A549 (cell line): Measurements from ENCODE around the gene PHPT1. TPM values are rescaled to one million over a fixed set of nuclear protein-coding genes. Genes with fewer than 3 reads are reported as not detected.

Experiments used
- ATAC-seq, 2 experiments: fragments of 200-7000 bp in 1 of 2; fragments of >200 bp in 1 of 2; cut with Nextera tagmentation in 1 of 2; cut with Tn5 transposase in 1 of 2; 3 replicates each; pipeline versions ENCODE4 v1.8.0 to v1.9.1; 2018 to 2020; ENCODE audit warnings: mild to moderate bottlenecking in 1 of 2, moderate library complexity in 1 of 2
- CTCF ChIA-PET: fragments of 300-600 bp; sonication (Branson Sonifier 250); formaldehyde crosslinking; extraction: SDS; loops from one replicate; lab custom pipeline; 2021; ENCODE audit warnings: antibody characterized with exemption, inconsistent platforms; lab: Yijun Ruan, JAX
- POLR2A ChIA-PET: fragments of 350-600 bp; formaldehyde crosslinking; extraction: SDS; loops from one replicate; lab custom pipeline; 2021; ENCODE audit warnings: antibody characterized with exemption, inconsistent platforms; lab: Yijun Ruan, JAX
- DNase-seq, 2 experiments: peaks; one replicate each; pipeline versions ENCODE4 v3.0.0 to v3.0.0-alpha.2; 2011 to 2016; ENCODE audit warnings: low read depth in 1 of 2, low spot score in 1 of 2
- FAIRE-seq: peaks from 2 replicates; lab custom pipeline; 2011; peaks lifted over from hg19 to GRCh38; lab: Jason Lieb, UNC
- H3K27ac ChIP-seq, 2 experiments: fragments of >200 bp; sonication (Bioruptor Twin); formaldehyde crosslinking; 3 replicates each; pipeline ENCODE4 v1.5.1; 2016 to 2017
- H3K4me1 ChIP-seq: fragments of >200 bp; sonication (Bioruptor Twin); formaldehyde crosslinking; 3 replicates; pipeline ENCODE4 v1.6.1; 2016
- H3K4me2 ChIP-seq: fragments of >200 bp; sonication (Bioruptor Twin); formaldehyde crosslinking; 3 replicates; pipeline ENCODE4 v1.6.1; 2016
- H3K4me3 ChIP-seq: fragments of >200 bp; sonication (Bioruptor Twin); formaldehyde crosslinking; 3 replicates; pipeline ENCODE4 v1.5.1; 2016
- H3K9me3 ChIP-seq: fragments of >200 bp; sonication (Bioruptor Twin); formaldehyde crosslinking; 3 replicates; pipeline ENCODE4 v1.6.1; 2016
- BHLHE40 ChIP-seq: IDR thresholded peaks from 2 replicates; pipeline ENCODE4 v1.6.1; 2012; ENCODE audit warnings: low read depth, low read length, inconsistent platforms
- CBX2 ChIP-seq: fragments of 200-600 bp; sonication (generic); IDR thresholded peaks from 2 replicates; pipeline ENCODE4 v1.6.1; 2016; ENCODE audit warnings: low read depth, mild to moderate bottlenecking, borderline replicate concordance
- CBX8 ChIP-seq: fragments of 200-600 bp; sonication (generic); IDR thresholded peaks from 2 replicates; pipeline ENCODE4 v1.6.1; 2016
- CEBPB ChIP-seq, 2 experiments: fragments of >200 bp in 1 of 2; sonication (Bioruptor Twin) in 1 of 2; formaldehyde crosslinking in 1 of 2; IDR thresholded peaks; 2 replicates each; pipeline ENCODE4 v1.6.1; 2012 to 2016
- CTCF ChIP-seq: fragments of >200 bp; sonication (Bioruptor Twin); formaldehyde crosslinking; IDR thresholded peaks from 3 replicates; pipeline ENCODE4 v1.5.1; 2016
- E2F6 ChIP-seq: IDR thresholded peaks from 2 replicates; pipeline ENCODE4 v1.6.1; 2012; ENCODE audit warnings: low read depth, borderline replicate concordance
- EHMT2 ChIP-seq: fragments of 200-600 bp; sonication (generic); IDR thresholded peaks from 2 replicates; pipeline ENCODE4 v1.6.1; 2016; ENCODE audit warnings: antibody characterized with exemption, low read depth, mild to moderate bottlenecking, moderate library complexity
- FOSB ChIP-seq: fragments of 250-450 bp; sonication (Bioruptor Pico); IDR thresholded peaks from 2 replicates; pipeline ENCODE4 v1.5.0; 2020; ENCODE audit warnings: mild to moderate bottlenecking, moderate library complexity
- FOSL2 ChIP-seq, 2 experiments: fragments of 450-650 bp in 1 of 2; fragments of >200 bp in 1 of 2; sonication (Bioruptor Twin) in 1 of 2; formaldehyde crosslinking; IDR thresholded peaks; 2 replicates each; pipeline versions ENCODE4 v1.5.0 to v1.6.1; 2016 to 2020; ENCODE audit warnings: mild to moderate bottlenecking in 1 of 2, moderate library complexity in 1 of 2
- FOXS1 ChIP-seq: fragments of 250-450 bp; sonication (Bioruptor Pico); IDR thresholded peaks from 2 replicates; pipeline ENCODE4 v1.5.0; 2020; ENCODE audit warnings: mild to moderate bottlenecking, moderate library complexity
- HDAC2 ChIP-seq: fragments of 200-600 bp; sonication (generic); IDR thresholded peaks from 2 replicates; pipeline ENCODE4 v1.6.1; 2016
- HES2 ChIP-seq: fragments of >200 bp; sonication (Bioruptor Twin); formaldehyde crosslinking; IDR thresholded peaks from 2 replicates; pipeline ENCODE4 v1.6.1; 2016
- MAX ChIP-seq: IDR thresholded peaks from 2 replicates; pipeline ENCODE4 v1.6.1; 2012
- NR3C1 ChIP-seq: fragments of >200 bp; sonication (Bioruptor Twin); formaldehyde crosslinking; IDR thresholded peaks from 3 replicates; pipeline ENCODE4 v1.6.1; 2017
- PBX3 ChIP-seq: IDR thresholded peaks from 2 replicates; pipeline ENCODE4 v1.6.1; 2012
- RAD21 ChIP-seq, 2 experiments: fragments of >200 bp in 1 of 2; sonication (Bioruptor Twin) in 1 of 2; formaldehyde crosslinking in 1 of 2; IDR thresholded peaks in 1 of 2; conservative IDR thresholded peaks in 1 of 2; 2 replicates in 1 of 2; 3 replicates in 1 of 2; pipeline ENCODE4 v1.6.1; 2012 to 2018; ENCODE audit warnings: inconsistent platforms in 1 of 2
- RARB ChIP-seq: fragments of 250-450 bp; sonication (Bioruptor Pico); IDR thresholded peaks from 2 replicates; pipeline ENCODE4 v1.8.0; 2021; ENCODE audit warnings: mild to moderate bottlenecking, moderate library complexity
- RCOR1 ChIP-seq: fragments of 150-350 bp; IDR thresholded peaks from 2 replicates; pipeline ENCODE4 v1.6.1; 2014; ENCODE audit warnings: antibody characterized with exemption, low read length, low read depth
- RFX5 ChIP-seq: fragments of 450-650 bp; IDR thresholded peaks from 2 replicates; pipeline ENCODE4 v1.7.1; 2014; ENCODE audit warnings: antibody characterized with exemption, mild to moderate bottlenecking, moderate library complexity
- RNF2 ChIP-seq: fragments of 200-600 bp; sonication (generic); IDR thresholded peaks from 2 replicates; pipeline ENCODE4 v1.6.1; 2016; ENCODE audit warnings: low read depth, mild to moderate bottlenecking, antibody characterized with exemption, moderate library complexity, borderline replicate concordance
- SMC3 ChIP-seq: fragments of >200 bp; sonication (Bioruptor Twin); formaldehyde crosslinking; IDR thresholded peaks from 3 replicates; pipeline ENCODE4 v1.6.1; 2018; ENCODE audit warnings: inconsistent platforms
- TP53 ChIP-seq: fragments of 250-450 bp; sonication (Bioruptor Pico); IDR thresholded peaks from 2 replicates; pipeline ENCODE4 v1.5.0; 2021; ENCODE audit warnings: mild to moderate bottlenecking, moderate library complexity
- WGBS: methylation state at CpG from one replicate; pipeline ENCODE4 v1.1.6; 2017; ENCODE audit errors: missing lambda C conversion rate; 5-methylcytosine and 5-hydroxymethylcytosine counted together
- polyA plus RNA-seq, 4 experiments: library from polyadenylated mRNA; depleted of rRNA in 3 of 4; stranded (reverse); fragments of >200 nt; fragmentation: RNase III in 1 of 4; extraction: RNeasy Plus Mini Kit Qiagen cat#74134 plus additional on column Dnase treatment in 1 of 4; gene quantifications; 2 replicates in 3 of 4; 3 replicates in 1 of 4; pipeline ENCODE4 v1.2.3, GENCODE V29; 2011 to 2017

PHPT1 gene
- polyA plus RNA-seq, 2 of the 4 experiments (the other 2 are of a cell fraction), result 123 to 234 TPM

- TF ChIP-seq FOSB (CRISPR knock-in tag), result no peak
- no peak for TF ChIP-seq SMC3
- no peak for TF ChIP-seq HES2
- peak; percentile 100 for TF ChIP-seq PBX3
- TF ChIP-seq NR3C1, result no peak
- no peak for TF ChIP-seq FOSL2 (IDR thresholded peaks at IDR 0.05)
- no peak for TF ChIP-seq FOSL2 (CRISPR knock-in tag; IDR thresholded peaks at IDR 0.05)
- no peak for TF ChIP-seq HDAC2
- TF ChIP-seq CTCF, result no peak
- no peak for TF ChIP-seq CBX2
- TF ChIP-seq RNF2, result no peak
- no peak for TF ChIP-seq RARB (CRISPR knock-in tag)
- TF ChIP-seq CBX8, result no peak
- TF ChIP-seq, all 56 proteins: peak for 12
Observed at GRCh38 chr9:136885950-136886578, 36.9 kb downstream of the PHPT1 start, which contains the start of gene TRAF2 (continued).

- Histone ChIP-seq H3K4me2 (peak overlapping the region; percentile 91), H3K9me3 (no peaks in the 10 kb centered on the region), H3K27ac (peak overlapping the region; percentile 98 to 99), H3K4me3 (peak overlapping the region; percentile 99), H3K4me1 (peaks cover 48% of the 10 kb centered on the region)
- CTCF ChIA-PET, result interaction anchor here (0.7 to 14.7 kb wide), 8 partner anchors 12 to 350 kb away, joined by 3 to 139 read pairs (median 4); partner anchors contain the start of gene FBXW5
- 2% methylated on average over 18 of the region's 76 CpGs for WGBS
- POLR2A ChIA-PET, result interaction anchor here (0.7 to 6.8 kb wide), 10 partner anchors 8 to 110 kb away, joined by 3 to 108 read pairs (median 4); partner anchors contain the start of genes CLIC3 and RABL6
- DNase-seq, result peak in 1 of 2 experiments; percentile 46
- FAIRE-seq, result no peak
- peak; percentile 8 to 16 for ATAC-seq
- TF ChIP-seq CEBPB (IDR thresholded peaks at IDR 0.05) (no peak), RFX5 (no peak), TP53 (0 out of 2 replicates have a peak, but pooled peaks have one; percentile 17), E2F6 (0 out of 2 replicates have a peak, but pooled peaks have one; percentile 25), BHLHE40 (no peak), RCOR1 (no peak), MAX (0 out of 2 replicates have a peak, but pooled peaks have one; percentile 16), EHMT2 (no peak), FOXS1 (CRISPR knock-in tag) (no peak), RAD21 (conservative IDR thresholded peaks at IDR 0.05 in 1 of 2, IDR thresholded peaks at IDR 0.05 in 1 of 2) (no peak)
Observed at GRCh38 chr9:136886610-136887597, 37.7 kb downstream of the PHPT1 start.
